HG03103 (cell line): Measurements from ENCODE around the gene NNAT.
"Not testable (repeated sequence)": the region's sequence is repeated elsewhere in the genome, so short reads cannot be mapped to it uniquely, and the experiment has no call there.

Experiments
- ATAC-seq: cut with Tn5 transposase; IDR thresholded peaks from one replicate; pipeline ENCODE4 v1.9.1; 2021; ENCODE audit warnings: low read depth; ENCODE audit not compliant: unreplicated experiment

The NNAT gene

DNA sequence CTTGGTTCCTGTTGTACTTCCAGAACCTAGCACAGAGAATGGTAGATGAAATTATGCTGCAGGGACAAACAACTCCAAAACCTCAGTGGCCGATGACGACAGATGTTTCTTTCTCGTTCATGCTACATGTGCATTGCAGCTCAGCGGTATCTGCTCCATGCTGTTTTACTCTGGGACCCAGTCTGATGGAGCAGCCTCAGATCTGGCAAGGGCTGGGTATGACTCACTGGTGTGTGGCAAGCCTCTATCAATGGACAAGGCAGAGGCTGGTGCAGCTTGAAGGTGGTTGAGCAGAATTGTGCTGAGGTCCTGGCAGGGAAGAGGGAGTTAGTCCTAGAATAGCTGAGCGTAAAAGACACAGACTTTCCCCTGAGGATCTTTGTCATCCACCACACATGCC is 17.0 kb downstream of the NNAT start:
- ATAC-seq: no peak

DNA sequence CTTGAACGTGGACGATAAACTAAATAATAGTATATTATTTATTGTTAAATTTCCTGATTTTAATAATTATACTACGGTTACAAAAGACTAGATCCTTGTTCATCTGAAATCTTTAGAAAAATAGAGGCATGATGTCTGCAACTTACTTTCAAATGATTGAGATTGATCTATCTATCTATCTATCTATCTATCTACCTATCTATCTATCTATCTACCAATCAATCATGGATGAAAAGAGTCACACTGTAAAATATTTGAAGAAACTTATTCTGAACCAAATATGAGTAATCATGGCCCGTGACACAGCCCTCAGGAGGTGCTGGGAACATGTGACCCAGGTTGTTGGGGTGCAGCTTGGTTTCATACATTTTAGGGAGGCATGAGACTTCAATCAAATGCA is 18.4 kb downstream of the NNAT start:
- ATAC-seq: no peak

DNA sequence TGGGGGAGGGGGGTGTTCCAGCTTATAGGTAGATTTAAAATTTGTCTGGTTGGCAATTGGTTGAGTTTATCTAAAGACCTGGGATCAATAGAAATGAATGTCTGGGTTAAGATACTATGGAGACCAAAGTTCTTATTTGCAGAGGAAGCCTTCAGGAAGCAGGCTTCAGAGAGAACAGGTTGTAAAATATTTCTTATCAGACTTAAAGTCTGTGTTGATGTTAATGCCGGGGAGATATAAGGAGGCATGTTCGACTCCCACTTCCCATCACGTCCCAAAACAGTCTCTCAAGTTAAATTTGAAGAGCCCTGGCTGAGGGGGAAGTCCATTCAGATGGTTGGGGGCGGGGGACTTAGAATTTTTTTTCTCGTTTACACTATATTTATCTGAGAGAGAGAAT is 19.0 kb downstream of the NNAT start:
- no peak for ATAC-seq

DNA sequence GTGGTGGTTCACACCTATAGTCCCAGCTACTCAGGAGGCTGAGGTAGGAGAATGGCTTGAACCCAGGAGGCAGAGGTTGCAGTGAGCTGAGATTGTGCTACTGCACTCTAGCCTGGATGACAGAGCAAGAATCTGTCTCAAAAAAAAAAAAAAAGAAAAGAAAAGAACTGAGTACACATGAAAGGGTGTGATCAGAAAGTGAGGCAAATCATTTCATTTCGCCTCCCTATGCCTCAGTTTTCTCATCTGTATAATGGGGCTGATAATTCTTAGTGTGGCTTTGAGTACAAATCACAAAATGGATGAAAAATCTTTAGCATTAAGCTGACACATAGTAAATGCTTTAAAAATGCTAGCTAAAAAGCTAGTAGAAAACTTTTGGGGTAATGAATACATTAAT is 19.8 kb downstream of the NNAT start:
- not testable (repeated sequence) for ATAC-seq

DNA sequence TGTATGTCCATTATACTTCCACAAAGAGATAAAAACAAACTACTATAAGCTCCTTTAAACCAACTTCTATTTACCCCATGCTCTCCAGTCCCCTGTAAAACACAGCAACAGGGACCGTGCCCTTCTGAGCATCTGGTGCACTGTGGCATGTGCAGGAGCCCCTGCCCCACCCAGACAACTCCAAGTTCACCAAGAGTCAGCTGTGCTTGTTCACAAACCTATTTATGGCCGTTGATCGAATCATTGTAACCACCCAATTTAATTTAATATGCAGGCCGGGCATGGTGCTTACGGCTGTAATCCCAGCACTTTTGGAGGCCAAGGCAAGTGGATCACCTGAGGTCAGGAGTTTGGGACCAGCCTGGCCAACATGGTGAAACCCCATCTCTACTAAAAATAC is 20.3 kb downstream of the NNAT start:
- no peak for ATAC-seq

DNA sequence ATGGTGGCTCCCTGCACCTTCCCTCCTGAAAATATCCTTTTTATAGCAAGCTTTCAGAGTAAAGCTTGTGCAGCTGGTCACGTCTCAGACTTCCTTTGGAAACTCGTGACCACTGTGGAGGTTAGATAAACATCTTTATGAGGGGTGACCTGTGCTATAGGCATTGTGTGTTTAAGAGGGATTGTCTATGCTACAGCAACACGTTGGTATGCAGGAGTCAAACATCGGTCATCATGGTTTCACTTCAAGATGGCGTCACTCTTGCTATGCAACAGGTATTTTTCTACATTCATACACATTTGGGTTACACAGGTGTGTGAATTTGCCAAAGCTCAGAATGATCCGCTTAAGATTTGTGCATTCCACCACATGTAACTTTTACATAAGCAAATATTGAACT is 21.2 kb downstream of the NNAT start:
- ATAC-seq: no peak

DNA sequence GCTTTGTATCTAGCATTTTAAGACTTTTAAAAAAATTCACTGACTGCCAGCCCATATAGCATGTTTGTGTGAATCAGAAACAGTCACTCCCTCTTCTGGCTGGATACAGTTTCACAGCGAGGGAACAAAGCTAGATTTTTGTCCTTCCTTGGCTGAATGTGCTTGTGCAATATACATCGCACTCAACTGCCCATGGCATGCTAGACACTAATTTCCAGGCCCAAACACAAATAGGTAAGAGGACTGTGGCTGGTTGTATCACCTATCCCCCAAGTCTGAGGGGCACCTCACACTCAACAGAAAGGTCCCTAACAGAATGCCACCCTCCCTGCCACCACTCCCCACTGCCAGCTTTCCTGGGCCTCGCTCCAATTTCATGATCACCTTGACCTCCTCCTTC is 22.8 kb downstream of the NNAT start:
- ATAC-seq: no peak

DNA sequence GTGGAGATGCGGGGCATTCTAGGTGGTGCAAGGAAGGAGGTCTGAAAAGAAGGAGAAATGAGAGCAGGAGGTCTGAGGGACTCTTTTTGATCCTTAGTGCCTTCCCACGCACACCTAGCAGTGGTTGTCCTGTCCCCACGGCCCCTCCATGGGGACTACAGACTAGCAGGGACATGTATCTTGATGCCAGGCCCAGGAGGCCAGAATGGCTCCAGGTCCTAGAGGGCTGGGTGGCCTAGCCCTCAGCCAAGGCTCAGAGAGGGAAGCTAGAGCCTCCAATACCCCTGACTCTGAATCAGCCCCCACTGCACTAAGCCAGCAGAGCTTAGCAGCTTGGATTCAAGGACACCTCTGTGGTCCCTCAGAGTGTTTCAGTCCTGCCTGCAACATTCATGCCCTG is 23.3 kb downstream of the NNAT start:
- ATAC-seq: no peak

DNA sequence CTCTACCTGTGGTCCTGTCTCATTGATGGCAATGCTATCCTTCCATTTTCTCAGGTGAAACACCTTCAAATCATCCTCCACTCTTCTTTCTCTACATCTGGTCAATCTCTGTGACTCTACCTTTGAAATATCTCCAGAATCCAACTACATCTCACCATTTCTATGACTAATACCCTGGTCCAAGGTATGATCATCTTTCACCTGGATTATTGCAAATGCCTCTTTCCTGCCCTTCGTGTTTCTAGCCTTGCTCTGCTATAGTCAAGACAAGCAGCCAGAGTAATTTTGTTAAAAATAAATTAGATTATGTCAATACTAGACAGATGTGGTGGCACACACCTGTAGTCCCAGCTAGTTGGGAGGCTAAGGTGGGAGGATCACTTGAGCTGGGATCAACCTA is 24.5 kb downstream of the NNAT start:
- no peak for ATAC-seq

DNA sequence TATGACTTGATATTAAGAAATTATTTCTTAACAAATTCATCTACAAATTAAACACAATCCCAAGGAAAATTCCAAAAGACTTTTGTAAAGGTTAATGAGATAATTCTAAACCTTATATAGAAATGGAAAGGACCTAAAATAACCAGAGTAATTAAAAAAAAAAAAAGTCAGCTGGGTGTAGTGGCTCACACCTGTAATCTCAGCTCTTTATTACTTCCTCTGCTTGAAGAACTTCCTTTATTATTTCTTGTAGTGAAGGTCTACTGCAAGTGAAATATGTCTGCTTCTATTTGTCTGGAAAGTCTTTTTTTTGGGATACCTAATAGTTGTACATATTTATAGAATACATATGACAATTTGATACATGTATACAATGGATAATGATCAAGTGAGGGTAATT is 26.9 kb downstream of the NNAT start:
- no peak for ATAC-seq

DNA sequence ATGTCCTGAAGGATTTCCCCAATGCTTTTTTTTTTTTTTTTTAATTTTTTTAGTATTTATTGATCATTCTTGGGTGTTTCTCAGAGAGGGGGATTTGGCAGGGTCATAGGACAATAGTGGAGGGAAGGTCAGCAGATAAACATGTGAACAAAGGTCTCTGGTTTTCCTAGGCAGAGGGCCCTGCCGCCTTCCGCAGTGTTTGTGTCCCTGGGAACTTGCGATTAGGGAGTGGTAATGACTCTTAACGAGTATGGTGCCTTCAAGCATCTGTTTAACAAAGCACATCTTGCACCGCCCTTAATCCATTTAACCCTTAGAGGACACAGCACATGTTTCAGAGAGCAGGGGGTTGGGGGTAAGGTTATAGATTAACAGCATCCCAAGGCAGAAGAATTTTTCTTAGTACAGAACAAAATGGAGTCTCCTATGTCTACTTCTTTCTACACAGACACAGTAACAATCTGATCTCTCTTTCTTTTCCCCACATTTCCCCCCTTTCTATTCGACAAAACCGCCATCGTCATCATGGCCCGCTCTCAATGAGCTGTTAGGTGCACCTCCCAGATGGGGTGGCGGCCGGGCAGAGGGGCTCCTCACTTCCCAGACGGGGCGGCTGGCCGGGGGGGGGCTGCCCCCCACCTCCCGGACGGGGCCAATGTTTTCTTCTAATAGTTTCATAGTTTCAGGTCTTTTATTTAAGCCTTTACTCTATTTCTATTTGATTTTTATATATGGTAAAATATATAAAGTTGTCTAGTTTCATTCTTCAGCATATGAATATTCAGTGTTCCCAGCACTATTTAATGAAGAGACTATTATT is 29.3 kb downstream of the NNAT start:
- not testable (repeated sequence) for ATAC-seq

DNA sequence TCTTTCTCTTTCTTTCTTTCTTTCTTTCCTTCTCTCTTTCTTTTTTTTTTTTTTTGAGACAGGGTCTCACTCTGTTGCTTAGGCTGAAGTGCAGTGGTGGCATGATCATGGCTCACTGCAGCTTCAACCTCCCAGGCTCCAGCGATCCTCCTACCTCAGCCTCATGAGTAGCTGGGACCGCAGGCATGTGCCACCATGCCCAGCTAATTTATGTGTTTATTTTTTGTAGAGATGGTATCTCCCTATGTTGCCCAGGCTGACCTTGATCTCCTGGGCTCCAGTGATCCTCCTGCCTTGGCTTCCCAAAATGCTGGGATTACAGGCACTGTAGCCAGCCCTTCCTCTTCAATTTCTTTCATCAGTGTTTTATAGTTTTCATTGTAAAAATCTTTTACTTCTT is 30.6 kb downstream of the NNAT start:
- ATAC-seq: not testable (repeated sequence)

DNA sequence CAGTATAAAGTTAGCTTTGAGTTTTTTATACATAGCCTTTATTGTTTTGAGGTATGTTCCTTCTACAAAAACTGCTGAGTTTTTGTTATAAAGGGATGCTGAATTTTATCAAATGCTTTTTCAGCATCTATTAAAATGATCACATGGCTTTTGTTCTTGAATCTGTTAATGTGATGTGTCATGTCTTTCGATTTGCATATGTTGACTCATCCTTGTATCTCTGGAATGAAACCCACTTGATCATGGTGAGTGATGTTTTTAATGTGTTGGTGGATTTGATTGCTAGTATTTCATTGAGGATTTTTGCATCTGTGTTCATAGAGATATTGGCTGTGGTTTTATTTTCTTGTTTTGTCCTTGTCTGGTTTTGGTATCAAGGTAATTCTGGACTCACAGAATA is 31.4 kb downstream of the NNAT start:
- ATAC-seq: no peak

DNA sequence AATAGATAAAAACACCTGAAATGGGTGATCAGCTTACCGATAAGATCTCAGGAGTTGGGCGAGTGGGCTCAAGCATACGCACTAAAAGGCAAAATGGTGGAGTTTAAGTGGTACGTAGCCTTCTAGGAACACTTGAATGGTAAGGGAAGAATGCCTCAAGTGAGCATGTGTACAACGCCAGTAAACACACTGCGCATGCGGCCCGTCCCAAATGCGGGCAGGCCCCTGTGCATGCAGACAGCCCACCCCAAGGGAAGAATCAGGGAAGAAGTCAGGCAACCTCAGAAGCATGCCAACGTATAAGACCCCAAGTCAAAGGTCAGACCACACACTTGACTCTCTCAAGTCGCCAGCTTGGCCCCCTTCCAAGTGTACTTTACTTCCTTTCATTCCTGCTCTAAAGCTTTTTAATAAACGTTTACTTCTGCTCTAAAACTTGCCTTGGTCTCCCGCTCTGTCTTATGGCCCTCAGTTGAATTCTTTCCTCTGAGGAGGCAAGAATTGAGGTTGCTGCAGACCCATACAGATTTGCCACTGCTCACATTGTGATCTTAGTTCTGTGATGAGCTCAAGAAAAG is 33.8 kb downstream of the NNAT start:
- not testable (repeated sequence) for ATAC-seq

DNA sequence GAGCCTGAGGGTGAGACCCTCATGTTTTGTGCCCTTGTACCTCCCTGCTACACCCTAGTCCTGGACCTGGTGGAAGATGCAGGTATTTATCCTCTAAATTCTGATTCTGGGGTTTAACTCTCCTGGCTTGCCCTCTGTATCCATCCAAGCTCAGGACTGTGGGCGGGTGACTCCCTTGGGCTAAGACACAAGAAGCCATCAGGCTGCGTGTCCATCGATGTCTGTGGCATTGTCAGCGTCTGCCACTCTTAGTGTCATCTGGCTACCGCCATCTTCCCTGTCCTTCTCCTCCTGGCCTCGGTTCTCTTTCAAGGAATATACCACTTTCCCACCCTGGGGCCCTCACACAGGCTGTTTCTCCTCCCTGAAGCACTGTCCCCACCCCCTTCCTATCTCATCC is 35.5 kb downstream of the NNAT start:
- ATAC-seq: no peak

DNA sequence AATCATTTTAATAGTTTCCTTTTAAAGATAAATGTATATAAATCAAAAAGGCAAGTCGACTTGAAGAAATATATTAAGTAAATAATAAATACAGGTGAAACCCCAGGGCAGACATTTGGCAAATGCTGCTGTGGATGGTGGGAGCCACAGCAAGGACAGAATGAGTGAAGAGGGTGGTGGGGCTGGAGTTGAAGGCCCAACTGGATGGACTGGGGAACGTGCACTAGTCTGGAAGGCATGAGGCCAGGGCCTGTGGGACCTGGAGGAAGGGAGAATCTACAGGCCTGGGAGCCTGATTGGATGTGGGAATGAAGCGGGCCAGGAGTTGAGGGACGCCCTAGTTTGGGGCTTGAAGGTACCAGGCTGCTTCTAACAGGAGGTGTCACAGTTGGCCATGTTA is 37.3 kb downstream of the NNAT start:
- ATAC-seq: no peak

DNA sequence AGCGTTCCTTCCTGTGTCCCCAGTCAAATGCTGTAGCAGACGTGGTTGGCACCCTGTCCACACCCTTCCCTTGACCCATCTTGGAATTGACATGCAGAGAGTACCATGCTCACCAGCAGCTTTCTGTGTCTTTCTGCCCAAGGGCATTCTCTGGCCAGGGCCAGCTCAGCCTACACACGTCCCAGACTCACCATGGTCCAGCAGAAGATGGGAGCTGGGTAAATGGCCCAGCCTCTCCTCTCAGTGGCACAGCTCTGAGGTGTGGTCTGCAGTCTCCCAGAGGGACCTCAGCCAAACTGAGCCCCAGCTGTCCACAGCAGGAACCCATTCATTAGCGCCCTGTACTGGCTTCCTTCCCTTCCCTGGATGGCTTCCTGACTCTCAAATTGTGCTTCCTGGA is 37.7 kb downstream of the NNAT start:
- no peak for ATAC-seq

DNA sequence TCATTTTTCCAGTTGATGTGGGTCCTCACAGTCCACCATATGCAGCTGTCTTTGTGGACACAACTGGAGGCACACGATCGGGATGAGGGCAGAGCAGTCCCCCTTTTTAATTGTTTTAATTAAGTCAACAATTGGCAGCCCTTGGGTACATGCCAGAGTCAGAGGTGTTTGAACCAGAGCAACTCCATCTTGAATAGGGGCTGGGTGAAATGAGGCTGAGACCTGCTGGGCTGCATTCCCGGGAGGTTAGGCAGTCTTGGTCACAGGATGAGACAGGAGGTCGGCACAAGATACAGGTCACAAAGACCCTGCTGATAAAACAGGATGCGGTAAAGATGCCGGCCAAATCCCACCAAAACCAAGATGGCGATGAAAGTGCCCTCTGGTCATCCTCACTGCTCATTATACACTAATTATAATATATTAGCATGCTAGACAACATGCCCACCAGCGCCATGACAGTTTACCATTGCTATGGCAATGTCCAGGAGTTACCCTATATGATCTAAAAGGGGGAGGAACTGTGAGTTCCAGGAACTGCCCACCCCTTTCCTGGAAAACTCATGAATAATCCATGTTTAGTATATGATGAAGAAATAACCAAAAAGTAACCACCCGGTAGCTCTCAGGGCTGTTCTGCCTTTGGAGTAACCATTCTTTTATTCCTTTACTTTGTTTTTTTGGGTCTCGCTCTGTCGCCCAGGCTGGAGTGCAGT is 38.4 kb downstream of the NNAT start:
- no peak for ATAC-seq

DNA sequence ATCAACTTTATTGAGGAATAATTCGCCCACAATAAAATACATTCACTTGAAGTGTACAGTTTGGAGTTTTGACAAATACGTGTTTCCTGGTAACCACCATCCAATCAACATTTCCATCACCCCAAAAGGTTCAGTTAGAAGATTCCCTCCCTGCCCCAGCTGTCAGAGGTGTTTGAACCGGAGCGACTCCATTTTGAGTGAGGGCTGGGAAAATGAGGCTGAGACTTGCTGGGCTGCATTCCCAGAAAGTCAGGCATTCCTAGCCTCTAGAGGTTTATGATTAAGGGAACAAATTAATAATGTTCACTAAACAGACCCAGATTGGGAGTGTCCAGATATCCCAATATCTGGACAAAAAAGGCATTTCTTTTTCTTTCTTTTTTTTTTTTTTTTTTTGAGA is 39.6 kb downstream of the NNAT start:
- ATAC-seq: no peak

DNA sequence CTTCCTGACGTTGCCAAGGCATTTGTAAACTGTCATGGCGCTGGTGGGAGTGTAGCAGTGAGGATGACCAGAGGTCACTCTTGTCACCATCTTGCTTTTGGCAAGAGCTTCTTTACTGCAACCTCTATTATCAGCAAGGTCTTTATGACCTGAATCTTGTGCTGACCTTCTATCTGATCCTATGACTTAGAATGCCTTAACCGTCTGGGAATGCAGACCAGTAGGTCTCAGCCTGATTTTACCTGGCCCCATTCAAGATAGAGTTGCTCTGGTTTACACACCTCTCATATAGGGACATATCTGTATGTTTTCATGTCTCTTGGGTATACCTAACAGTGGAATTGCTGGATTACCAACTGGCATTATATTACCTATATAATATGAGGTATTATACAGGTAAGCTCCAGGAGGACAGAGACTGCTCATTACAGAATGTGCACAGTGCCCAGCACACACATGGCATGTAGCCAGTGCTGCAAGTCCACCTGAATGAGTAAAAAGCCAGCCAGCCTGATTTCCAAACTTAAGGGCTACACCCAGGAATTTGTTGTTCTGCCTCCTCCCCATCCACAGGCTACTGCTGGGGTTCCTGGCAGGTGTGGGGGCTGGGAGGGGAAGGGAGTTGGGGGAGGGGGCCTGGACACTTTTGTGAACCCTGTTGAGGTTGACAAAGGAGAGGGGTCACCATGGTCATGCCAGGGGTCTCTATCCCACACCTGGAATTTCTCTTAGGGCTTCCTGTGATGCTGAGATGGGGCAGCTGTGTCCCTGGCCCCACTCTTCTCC is 41.8 kb downstream of the NNAT start:
- ATAC-seq: no peak

DNA sequence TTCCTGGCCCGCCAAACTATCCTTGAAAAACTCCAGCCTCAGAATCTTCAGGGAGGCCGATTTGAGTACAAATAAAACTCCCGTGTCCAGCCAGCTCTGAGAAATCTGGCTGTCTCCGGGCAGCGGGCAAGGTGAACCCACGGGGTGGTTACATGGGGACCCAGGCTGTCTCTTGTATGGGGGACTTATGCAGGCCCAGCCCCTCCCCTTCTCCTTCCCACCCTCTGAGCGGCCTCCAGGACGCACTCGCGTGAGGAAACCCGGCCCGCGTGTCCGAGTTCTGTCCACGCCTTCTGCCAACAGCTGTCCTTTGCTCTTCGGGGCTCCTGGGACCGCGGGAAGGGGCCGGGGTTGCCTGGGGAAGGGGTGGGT is 43.0 kb downstream of the NNAT start:
- no peak for ATAC-seq
